Measurements from ENCODE around the gene PPARD. TPM values are rescaled to one million over a fixed set of nuclear protein-coding genes. Genes with fewer than 3 reads are reported as not detected.

Gene PPARD
- polyA plus RNA-seq, 1 donor from 2014 or later, result 1.3 TPM

DNA sequence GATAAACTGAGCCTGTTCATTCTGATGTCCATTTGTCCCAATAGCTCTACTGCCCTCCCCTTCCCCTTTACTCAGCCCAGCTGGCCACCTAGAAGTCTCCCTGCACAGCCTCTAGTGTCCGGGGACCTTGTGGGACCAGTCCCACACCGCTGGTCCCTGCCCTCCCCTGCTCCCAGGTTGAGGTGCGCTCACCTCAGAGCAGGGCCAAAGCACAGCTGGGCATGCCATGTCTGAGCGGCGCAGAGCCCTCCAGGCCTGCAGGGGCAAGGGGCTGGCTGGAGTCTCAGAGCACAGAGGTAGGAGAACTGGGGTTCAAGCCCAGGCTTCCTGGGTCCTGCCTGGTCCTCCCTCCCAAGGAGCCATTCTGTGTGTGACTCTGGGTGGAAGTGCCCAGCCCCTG lies 85.1 kb downstream of the PPARD start:
- Histone ChIP-seq H3K4me3 (ENCODE audit: low read length) (no peak overlapping the region), H3K79me2 (replicated peaks; ENCODE audit: insufficient read depth, low read length) (no peaks in the 10 kb centered on the region), H3F3A (ENCODE audit: insufficient read depth, low read length, poor library complexity, severe bottlenecking) (no peaks in the 10 kb centered on the region), H3K9me2 (ENCODE audit: insufficient read depth, low read length) (no peaks in the 10 kb centered on the region), H3K27me3 (ENCODE audit: insufficient read depth, low read depth, low read length) (no peaks in the 10 kb centered on the region), H3K36me3 (ENCODE audit: insufficient read depth, low read length) (no peaks in the 10 kb centered on the region), H3K9me3 (ENCODE audit: low read length) (no peaks in the 10 kb centered on the region), H4K20me1 (ENCODE audit: insufficient read depth) (no peaks in the 10 kb centered on the region), H3K9ac (ENCODE audit: low read length) (no peak overlapping the region), H3K27ac (ENCODE audit: low read length) (no peak overlapping the region), H3K4me2 (ENCODE audit: low read length) (no peak overlapping the region), H2AFZ (ENCODE audit: low read depth, low read length) (no peak overlapping the region)
- TF ChIP-seq REST (IDR thresholded peaks at IDR 0.05; ENCODE audit: borderline replicate concordance) (no peak), EP300 (conservative IDR thresholded peaks at IDR 0.05; ENCODE audit: poor library complexity, severe bottlenecking) (no peak), SMC3 (conservative IDR thresholded peaks at IDR 0.05; ENCODE audit: poor library complexity) (no peak), RAD21 (conservative IDR thresholded peaks at IDR 0.05) (no peak), POLR2AphosphoS5 (IDR thresholded peaks at IDR 0.05) (no peak), TAF1 (IDR thresholded peaks at IDR 0.05; ENCODE audit: low read depth) (no peak), EZH2 (IDR thresholded peaks at IDR 0.05; ENCODE audit: borderline replicate concordance, insufficient read depth, low read length, poor library complexity, severe bottlenecking) (no peak), MXI1 (conservative IDR thresholded peaks at IDR 0.05; ENCODE audit: poor library complexity, severe bottlenecking) (no peak)
- TF ChIP-seq, protein P1, sequence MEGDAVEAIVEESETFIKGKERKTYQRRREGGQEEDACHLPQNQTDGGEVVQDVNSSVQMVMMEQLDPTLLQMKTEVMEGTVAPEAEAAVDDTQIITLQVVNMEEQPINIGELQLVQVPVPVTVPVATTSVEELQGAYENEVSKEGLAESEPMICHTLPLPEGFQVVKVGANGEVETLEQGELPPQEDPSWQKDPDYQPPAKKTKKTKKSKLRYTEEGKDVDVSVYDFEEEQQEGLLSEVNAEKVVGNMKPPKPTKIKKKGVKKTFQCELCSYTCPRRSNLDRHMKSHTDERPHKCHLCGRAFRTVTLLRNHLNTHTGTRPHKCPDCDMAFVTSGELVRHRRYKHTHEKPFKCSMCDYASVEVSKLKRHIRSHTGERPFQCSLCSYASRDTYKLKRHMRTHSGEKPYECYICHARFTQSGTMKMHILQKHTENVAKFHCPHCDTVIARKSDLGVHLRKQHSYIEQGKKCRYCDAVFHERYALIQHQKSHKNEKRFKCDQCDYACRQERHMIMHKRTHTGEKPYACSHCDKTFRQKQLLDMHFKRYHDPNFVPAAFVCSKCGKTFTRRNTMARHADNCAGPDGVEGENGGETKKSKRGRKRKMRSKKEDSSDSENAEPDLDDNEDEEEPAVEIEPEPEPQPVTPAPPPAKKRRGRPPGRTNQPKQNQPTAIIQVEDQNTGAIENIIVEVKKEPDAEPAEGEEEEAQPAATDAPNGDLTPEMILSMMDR (IDR thresholded peaks at IDR 0.05; ENCODE audit: poor library complexity, severe bottlenecking), result no peak

GRCh38 chr6:35427851-35428321 lies 85.5 kb downstream of the PPARD start:
- no peak overlapping the region for H2AFZ ChIP-seq (ENCODE audit: low read depth, low read length)
- no peak overlapping the region for H3K9ac ChIP-seq (ENCODE audit: low read length)
- no peaks in the 10 kb centered on the region for H3K36me3 ChIP-seq (ENCODE audit: insufficient read depth, low read length)
- H3K4me2 ChIP-seq (ENCODE audit: low read length), result no peak overlapping the region
- TF ChIP-seq EP300 (conservative IDR thresholded peaks at IDR 0.05; ENCODE audit: poor library complexity, severe bottlenecking), result no peak
- no peaks in the 10 kb centered on the region for H3K9me3 ChIP-seq (ENCODE audit: low read length)
- H3F3A ChIP-seq (ENCODE audit: insufficient read depth, low read length, poor library complexity, severe bottlenecking), result no peaks in the 10 kb centered on the region
- H4K20me1 ChIP-seq (ENCODE audit: insufficient read depth), result no peaks in the 10 kb centered on the region
- no peak overlapping the region for H3K4me3 ChIP-seq (ENCODE audit: low read length)
- no peak overlapping the region for H3K27ac ChIP-seq (ENCODE audit: low read length)
- H3K27me3 ChIP-seq (ENCODE audit: insufficient read depth, low read depth, low read length), result no peaks in the 10 kb centered on the region
- H3K79me2 ChIP-seq (replicated peaks; ENCODE audit: insufficient read depth, low read length), result no peaks in the 10 kb centered on the region
- no peaks in the 10 kb centered on the region for H3K9me2 ChIP-seq (ENCODE audit: insufficient read depth, low read length)

All from neural cell (in vitro differentiated cells).